GM12872 (cell line): ENCODE results near the gene NSMCE1.

Experiments
- CTCF ChIP-seq: IDR thresholded peaks from 3 replicates; pipeline ENCODE4 v1.5.1; 2011; ENCODE audit warnings: low read depth, mild to moderate bottlenecking, low read length, moderate library complexity; ENCODE audit not compliant: insufficient read depth

NSMCE1 gene

GRCh38 chr16:27223226-27223610, 45.4 kb downstream of the NSMCE1 start:
- 0 out of 3 replicates have a peak, but pooled peaks have one; percentile 9 for TF ChIP-seq CTCF

GRCh38 chr16:27222249-27223225, 46.0 kb downstream of the NSMCE1 start:
- TF ChIP-seq CTCF, result no peak

GRCh38 chr16:27221576-27222248, 46.9 kb downstream of the NSMCE1 start:
- no peak for TF ChIP-seq CTCF

GRCh38 chr16:27220991-27221390, 47.6 kb downstream of the NSMCE1 start:
- TF ChIP-seq CTCF, result no peak

- TF ChIP-seq CTCF, result no peak
These were observed 48.0 kb downstream of the NSMCE1 start for GRCh38 chr16:27220527-27220926.

- no peak for TF ChIP-seq CTCF
These were observed 48.5 kb downstream of the NSMCE1 start for GRCh38 chr16:27220120-27220519.

GRCh38 chr16:27219161-27219560, 49.4 kb downstream of the NSMCE1 start:
- TF ChIP-seq CTCF, result no peak
